IMR-90 (cell line): ENCODE data around the gene CD99L2.

Source experiments
- MAFK ChIP-seq: IDR thresholded peaks from 2 replicates; pipeline ENCODE4 v1.6.1; 2012; ENCODE audit warnings: low read depth, low read length, improper control_type of control experiment
- POLR2A ChIP-seq: IDR thresholded peaks from 2 replicates; pipeline ENCODE4 v1.6.1; 2012; ENCODE audit warnings: mild to moderate bottlenecking, low read depth, low read length

- no peak for TF ChIP-seq POLR2A
- no peak for TF ChIP-seq MAFK
These were observed 51.4 kb downstream of the CD99L2 start for GRCh38 chrX:150847088-150847487.
